ENCODE data around the gene ADGRL2.

Gene ADGRL2

DNA sequence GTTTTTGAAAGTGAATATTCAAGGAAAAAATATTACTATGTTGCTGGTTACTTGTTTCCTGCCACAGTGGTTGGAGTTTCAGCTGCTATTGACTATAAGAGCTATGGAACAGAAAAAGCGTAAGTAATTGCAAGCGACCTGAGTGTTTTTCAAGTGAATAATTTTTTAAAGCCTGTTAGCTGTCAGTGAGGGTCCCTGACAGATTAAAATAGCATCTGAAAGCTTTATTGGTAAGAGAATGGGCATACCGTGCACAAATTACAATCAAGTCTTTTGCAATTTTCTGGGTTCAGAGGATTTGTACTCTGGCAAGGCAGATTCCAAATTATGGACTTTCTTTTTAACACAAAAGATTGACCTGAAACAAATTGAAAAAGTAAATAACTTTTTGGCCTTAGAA is 169.7 kb downstream of the ADGRL2 start:
- TF ChIP-seq CTCF (IDR thresholded peaks at IDR 0.05; ENCODE audit: insufficient read depth, low read length, poor library complexity, severe bottlenecking) (no peak), EZH2phosphoT487 (conservative IDR thresholded peaks at IDR 0.05; ENCODE audit: low read length) (no peak)
- Histone ChIP-seq H3K9me2 (replicated peaks; ENCODE audit: insufficient read depth, low read length) (no peaks in the 10 kb centered on the region), H3K79me2 (ENCODE audit: insufficient read depth, low read length) (no peaks in the 10 kb centered on the region), H2AFZ (ENCODE audit: low read depth, low read length, severe bottlenecking) (no peak overlapping the region), H3K4me3 (ENCODE audit: insufficient read depth, low read length, poor library complexity, severe bottlenecking) (no peak overlapping the region), H3K36me3 (ENCODE audit: low read length) (no peaks in the 10 kb centered on the region), H3K4me2 (ENCODE audit: low read depth, low read length, poor library complexity, severe bottlenecking) (no peak overlapping the region), H3K9me3 (ENCODE audit: insufficient read depth, low read length) (no peaks in the 10 kb centered on the region), H3K9ac (ENCODE audit: low read length) (no peak overlapping the region), H4K20me1 (ENCODE audit: low read depth, low read length) (no peaks in the 10 kb centered on the region), H3F3A (ENCODE audit: insufficient read depth) (no peaks in the 10 kb centered on the region), H3K27ac (ENCODE audit: low read depth, low read length) (no peak overlapping the region), H3K27me3 (ENCODE audit: low read length) (no peaks in the 10 kb centered on the region)

DNA sequence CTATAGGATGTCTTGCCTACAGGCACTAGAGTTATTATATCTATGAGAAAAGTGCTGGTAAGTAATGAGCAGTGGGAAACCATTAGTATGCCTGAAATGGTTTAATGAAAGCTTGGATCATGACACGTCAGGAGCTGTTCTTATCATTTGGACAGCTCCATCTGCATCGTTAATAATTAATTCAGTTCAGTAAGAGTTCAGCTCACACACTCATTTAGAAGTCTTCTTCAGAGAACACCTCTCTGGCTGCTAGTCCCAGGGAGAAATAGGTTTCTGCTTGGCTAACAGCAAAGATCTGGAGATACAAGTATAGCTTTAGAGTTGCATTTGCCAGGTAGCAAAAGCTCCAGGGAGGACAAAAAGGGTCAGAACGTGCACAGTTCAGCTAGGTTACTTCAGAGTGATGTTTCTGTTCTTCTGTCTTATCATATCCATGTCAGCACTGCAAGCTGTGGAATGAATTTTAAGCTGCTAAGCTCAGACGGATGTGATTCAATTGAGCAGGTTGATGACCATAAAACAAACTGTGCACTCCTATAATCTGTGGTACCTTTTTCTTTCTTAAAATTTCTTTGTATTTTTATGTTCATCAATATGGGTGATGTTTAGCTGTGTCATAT is 173.6 kb downstream of the ADGRL2 start:
- no peaks in the 10 kb centered on the region for H3F3A ChIP-seq (ENCODE audit: insufficient read depth)
- H3K4me2 ChIP-seq (ENCODE audit: low read depth, low read length, poor library complexity, severe bottlenecking) = no peak overlapping the region
- H3K27me3 ChIP-seq (ENCODE audit: low read length) = no peaks in the 10 kb centered on the region
- TF ChIP-seq CTCF (IDR thresholded peaks at IDR 0.05; ENCODE audit: insufficient read depth, low read length, poor library complexity, severe bottlenecking) (no peak), EZH2phosphoT487 (conservative IDR thresholded peaks at IDR 0.05; ENCODE audit: low read length) (no peak)
- no peaks in the 10 kb centered on the region for H3K36me3 ChIP-seq (ENCODE audit: low read length)
- H3K9me3 ChIP-seq (ENCODE audit: insufficient read depth, low read length) = no peaks in the 10 kb centered on the region
- H3K4me3 ChIP-seq (ENCODE audit: insufficient read depth, low read length, poor library complexity, severe bottlenecking) = no peak overlapping the region
- H2AFZ ChIP-seq (ENCODE audit: low read depth, low read length, severe bottlenecking) = no peak overlapping the region
- no peak overlapping the region for H3K9ac ChIP-seq (ENCODE audit: low read length)
- no peaks in the 10 kb centered on the region for H3K9me2 ChIP-seq (replicated peaks; ENCODE audit: insufficient read depth, low read length)
- H4K20me1 ChIP-seq (ENCODE audit: low read depth, low read length) = no peaks in the 10 kb centered on the region
- H3K27ac ChIP-seq (ENCODE audit: low read depth, low read length) = no peak overlapping the region
- no peaks in the 10 kb centered on the region for H3K79me2 ChIP-seq (ENCODE audit: insufficient read depth, low read length)

DNA sequence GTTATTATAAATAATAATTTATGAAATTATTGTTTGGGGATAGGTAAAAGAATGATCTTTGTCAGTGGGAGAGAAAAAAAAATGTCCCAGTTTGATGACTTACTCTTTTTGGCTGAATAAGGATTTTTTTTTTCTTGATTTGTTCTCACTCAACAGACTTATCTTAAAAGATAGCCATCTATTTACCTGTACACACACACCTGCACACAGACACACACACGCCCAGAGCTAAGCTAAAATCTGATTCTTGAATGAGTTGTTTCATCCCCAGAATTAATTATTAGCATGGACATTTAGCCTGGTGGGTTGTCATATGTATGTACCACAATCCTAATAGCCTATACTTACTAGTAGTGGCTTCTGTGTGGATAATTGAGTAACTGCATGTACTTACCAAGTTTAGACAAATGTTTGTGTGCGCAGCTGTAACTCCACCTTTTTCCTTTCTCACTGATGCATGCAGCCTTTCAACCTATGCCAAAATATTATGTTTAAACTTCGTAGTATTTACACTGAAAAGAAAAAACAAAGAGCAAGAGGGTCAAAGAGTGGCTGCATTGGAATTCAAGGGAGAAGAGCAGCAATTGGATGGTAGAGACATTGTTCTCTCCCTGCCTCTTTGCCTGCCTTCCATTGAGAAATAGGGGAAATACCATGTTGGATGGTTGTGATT is 174.3 kb downstream of the ADGRL2 start:
- no peaks in the 10 kb centered on the region for H3K9me3 ChIP-seq (ENCODE audit: insufficient read depth, low read length)
- H3K79me2 ChIP-seq (ENCODE audit: insufficient read depth, low read length) = no peaks in the 10 kb centered on the region
- no peak overlapping the region for H3K9ac ChIP-seq (ENCODE audit: low read length)
- H3K36me3 ChIP-seq (ENCODE audit: low read length) = no peaks in the 10 kb centered on the region
- no peak for TF ChIP-seq EZH2phosphoT487 (conservative IDR thresholded peaks at IDR 0.05; ENCODE audit: low read length)
- no peak for TF ChIP-seq CTCF (IDR thresholded peaks at IDR 0.05; ENCODE audit: insufficient read depth, low read length, poor library complexity, severe bottlenecking)
- H3K4me2 ChIP-seq (ENCODE audit: low read depth, low read length, poor library complexity, severe bottlenecking) = no peak overlapping the region
- no peak overlapping the region for H3K27ac ChIP-seq (ENCODE audit: low read depth, low read length)
- no peaks in the 10 kb centered on the region for H3K27me3 ChIP-seq (ENCODE audit: low read length)
- no peaks in the 10 kb centered on the region for H3F3A ChIP-seq (ENCODE audit: insufficient read depth)
- no peak overlapping the region for H3K4me3 ChIP-seq (ENCODE audit: insufficient read depth, low read length, poor library complexity, severe bottlenecking)
- no peak overlapping the region for H2AFZ ChIP-seq (ENCODE audit: low read depth, low read length, severe bottlenecking)
- H4K20me1 ChIP-seq (ENCODE audit: low read depth, low read length) = no peaks in the 10 kb centered on the region
- no peaks in the 10 kb centered on the region for H3K9me2 ChIP-seq (replicated peaks; ENCODE audit: insufficient read depth, low read length)
